GM12865 (cell line): ENCODE measurements around the gene KLHL8.

Experiments
- DNase-seq: peaks from one replicate; pipeline ENCODE4 v3.0.0; 2010; ENCODE audit warnings: low read depth
- H3K4me3 ChIP-seq: 2 replicates; pipeline ENCODE4 v1.5.1; 2011; ENCODE audit warnings: mild to moderate bottlenecking, low read depth, low read length, control low read depth
- CTCF ChIP-seq: IDR thresholded peaks from 2 replicates; pipeline ENCODE4 v1.5.1; 2011; ENCODE audit warnings: low read length, control low read depth, low read depth, inconsistent platforms; ENCODE audit not compliant: insufficient read depth; ENCODE audit errors: missing control alignments

Gene KLHL8

DNA sequence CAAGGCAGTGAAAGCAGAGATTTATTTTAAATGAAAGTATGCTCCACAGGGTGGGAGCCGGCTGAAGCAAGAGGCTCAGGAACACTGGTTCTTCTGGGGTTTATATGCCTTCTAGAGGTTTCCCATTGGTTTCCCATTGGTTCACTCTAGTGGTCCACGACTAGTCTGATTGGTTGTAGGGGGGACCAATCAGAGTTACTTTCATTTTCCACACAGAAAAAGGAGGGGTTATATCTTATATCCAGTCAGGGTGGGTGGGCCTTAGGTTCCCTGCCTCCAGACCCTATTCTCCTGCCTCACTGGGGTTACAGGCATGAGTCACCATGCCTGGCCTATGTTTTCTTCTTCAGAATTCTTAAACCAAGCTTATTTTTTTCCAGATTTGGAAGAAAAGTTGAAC lies 101.6 kb downstream of the KLHL8 start:
- TF ChIP-seq CTCF, result no peak
- no peak for DNase-seq
- H3K4me3 ChIP-seq, result no peak overlapping the region

- DNase-seq, result no peak
- no peak overlapping the region for H3K4me3 ChIP-seq
- TF ChIP-seq CTCF, result no peak
Observed at GRCh38 chr4:87118421-87118820, 102.0 kb downstream of the KLHL8 start.

- no peak for TF ChIP-seq CTCF
- no peak overlapping the region for H3K4me3 ChIP-seq
- no peak for DNase-seq
Observed at GRCh38 chr4:87117732-87118075, 102.7 kb downstream of the KLHL8 start.

GRCh38 chr4:87117051-87117731 lies 103.2 kb downstream of the KLHL8 start:
- DNase-seq, result no peak
- TF ChIP-seq CTCF, result no peak
- no peak overlapping the region for H3K4me3 ChIP-seq

GRCh38 chr4:87116231-87116630 lies 104.2 kb downstream of the KLHL8 start:
- no peak for TF ChIP-seq CTCF
- DNase-seq, result no peak
- H3K4me3 ChIP-seq, result no peak overlapping the region

GRCh38 chr4:87114245-87115062 lies 106.0 kb downstream of the KLHL8 start:
- no peak for TF ChIP-seq CTCF
- DNase-seq, result no peak

More at GRCh38 chr4:87114245-87115062, 106.0 kb downstream of the KLHL8 start:
- no peak overlapping the region for H3K4me3 ChIP-seq
